Measurements from ENCODE around the gene CLPTM1.
A peak's percentile ranks its signal among the peaks of the same experiment; 100 is the strongest.

CLPTM1 gene

GRCh38 chr19:44948237-44948636, 6.9 kb upstream of the CLPTM1 start:
- no peak for DNase-seq (ENCODE audit: low read depth, low spot score)
- in situ Hi-C loops (cut with HindIII; ENCODE audit: low sequenced_read_pairs): no loop called here
- H3K4me3 ChIP-seq (ENCODE audit: low read depth, low read length): no peak overlapping the region
- TF ChIP-seq, protein P1, sequence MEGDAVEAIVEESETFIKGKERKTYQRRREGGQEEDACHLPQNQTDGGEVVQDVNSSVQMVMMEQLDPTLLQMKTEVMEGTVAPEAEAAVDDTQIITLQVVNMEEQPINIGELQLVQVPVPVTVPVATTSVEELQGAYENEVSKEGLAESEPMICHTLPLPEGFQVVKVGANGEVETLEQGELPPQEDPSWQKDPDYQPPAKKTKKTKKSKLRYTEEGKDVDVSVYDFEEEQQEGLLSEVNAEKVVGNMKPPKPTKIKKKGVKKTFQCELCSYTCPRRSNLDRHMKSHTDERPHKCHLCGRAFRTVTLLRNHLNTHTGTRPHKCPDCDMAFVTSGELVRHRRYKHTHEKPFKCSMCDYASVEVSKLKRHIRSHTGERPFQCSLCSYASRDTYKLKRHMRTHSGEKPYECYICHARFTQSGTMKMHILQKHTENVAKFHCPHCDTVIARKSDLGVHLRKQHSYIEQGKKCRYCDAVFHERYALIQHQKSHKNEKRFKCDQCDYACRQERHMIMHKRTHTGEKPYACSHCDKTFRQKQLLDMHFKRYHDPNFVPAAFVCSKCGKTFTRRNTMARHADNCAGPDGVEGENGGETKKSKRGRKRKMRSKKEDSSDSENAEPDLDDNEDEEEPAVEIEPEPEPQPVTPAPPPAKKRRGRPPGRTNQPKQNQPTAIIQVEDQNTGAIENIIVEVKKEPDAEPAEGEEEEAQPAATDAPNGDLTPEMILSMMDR (IDR thresholded peaks at IDR 0.05; ENCODE audit: low read depth, low read length): no peak

DNA sequence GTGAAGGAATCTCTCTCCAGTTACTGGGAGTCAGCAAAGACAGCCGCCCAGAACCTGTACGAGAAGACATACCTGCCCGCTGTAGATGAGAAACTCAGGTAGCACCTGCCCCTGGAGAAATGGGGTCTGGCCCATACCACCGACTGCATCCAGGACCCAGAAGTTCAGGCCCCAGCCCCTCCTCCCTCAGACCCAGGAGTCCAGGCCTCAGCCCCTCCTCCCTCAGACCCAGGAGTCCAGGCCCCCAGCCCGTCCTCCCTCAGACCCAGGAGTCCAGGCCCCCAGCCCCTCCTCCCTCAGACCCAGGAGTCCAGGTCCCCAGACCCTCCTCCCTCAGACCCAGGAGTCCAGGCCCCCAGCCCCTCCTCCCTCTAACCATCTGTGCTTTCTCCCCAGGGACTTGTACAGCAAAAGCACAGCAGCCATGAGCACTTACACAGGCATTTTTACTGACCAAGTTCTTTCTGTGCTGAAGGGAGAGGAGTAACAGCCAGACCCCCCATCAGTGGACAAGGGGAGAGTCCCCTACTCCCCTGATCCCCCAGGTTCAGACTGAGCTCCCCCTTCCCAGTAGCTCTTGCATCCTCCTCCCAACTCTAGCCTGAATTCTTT, 6.3 kb upstream of the CLPTM1 start:
- no peak for DNase-seq (ENCODE audit: low read depth, low spot score)
- in situ Hi-C loops (cut with HindIII; ENCODE audit: low sequenced_read_pairs): no loop called here
- TF ChIP-seq, protein P1 (IDR thresholded peaks at IDR 0.05; ENCODE audit: low read depth, low read length): no peak
- H3K4me3 ChIP-seq (ENCODE audit: low read depth, low read length): no peak overlapping the region

DNA sequence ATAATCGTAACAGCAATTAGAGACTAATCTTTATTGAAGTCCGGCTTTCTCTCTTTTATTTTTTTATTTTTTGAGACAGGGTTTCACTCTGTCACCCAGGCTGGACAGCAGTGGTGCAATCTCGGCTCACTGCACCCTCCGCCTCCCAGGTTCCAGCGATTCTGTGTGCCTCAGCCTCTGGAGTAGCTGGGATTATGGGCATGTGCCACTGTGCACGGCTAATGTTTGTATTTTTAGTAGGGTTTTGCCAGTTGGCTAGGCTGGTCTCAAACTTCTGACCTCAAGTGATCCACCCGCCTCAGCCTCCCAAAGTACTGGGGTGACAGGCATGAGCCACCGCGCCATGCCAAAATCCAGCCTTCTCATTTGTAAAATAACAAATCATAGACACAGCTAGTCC, 5.6 kb upstream of the CLPTM1 start:
- TF ChIP-seq, protein P1 (IDR thresholded peaks at IDR 0.05; ENCODE audit: low read depth, low read length): no peak
- no peak for DNase-seq (ENCODE audit: low read depth, low spot score)
- no peak overlapping the region for H3K4me3 ChIP-seq (ENCODE audit: low read depth, low read length)
- in situ Hi-C loops (cut with HindIII; ENCODE audit: low sequenced_read_pairs): no loop called here

DNA sequence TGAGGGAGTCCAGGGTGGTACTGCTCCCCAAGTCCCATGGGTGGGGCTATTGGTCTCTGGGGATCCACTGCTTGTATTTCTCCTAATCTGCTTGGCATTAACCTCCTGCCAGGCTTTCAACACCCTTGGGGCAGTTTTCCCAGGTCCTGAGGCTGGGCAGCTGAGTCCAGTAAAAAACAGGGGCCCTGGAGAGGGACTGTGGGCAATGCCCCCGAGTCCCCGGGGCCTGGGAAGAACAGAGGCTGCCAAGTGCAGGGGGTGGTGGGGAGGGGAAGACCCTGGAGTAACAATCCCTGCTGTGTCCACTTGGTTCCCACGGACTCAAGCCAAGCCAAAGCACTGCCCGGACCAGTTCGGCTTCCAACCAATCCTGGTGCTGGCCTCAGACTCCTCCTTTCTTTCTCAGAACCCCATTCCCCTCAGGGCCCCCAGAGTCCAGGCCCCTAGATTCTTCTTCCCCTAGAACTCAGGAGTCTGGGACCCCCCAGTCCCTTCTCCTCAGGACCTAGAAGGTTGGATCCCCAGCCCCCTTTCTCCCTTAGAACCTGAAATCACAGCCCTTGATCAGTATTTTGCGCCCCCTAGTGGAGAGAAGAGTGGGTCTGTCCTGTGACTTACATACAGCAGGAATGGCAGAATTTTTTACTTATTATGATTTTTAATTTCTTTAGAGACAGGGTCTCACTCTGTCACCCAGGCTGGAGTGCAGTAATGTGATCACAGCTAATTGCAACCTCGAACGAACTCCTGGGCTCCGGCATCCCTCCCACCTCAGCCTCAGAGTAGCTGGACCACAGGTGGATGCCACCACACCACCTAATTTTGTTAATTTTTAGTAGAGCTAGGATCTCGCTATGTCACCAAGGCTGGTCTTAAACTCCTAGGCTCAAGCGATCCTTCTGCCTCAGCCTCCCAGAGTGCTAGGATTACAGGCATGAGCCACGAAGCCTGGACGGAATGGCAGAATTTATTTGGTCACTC, 3.7 kb upstream of the CLPTM1 start:
- peak; percentile 79 for DNase-seq (ENCODE audit: low read depth, low spot score)
- in situ Hi-C loops (cut with HindIII; ENCODE audit: low sequenced_read_pairs): no loop called here
- H3K4me3 ChIP-seq (ENCODE audit: low read depth, low read length): peak overlapping the region; percentile 10
- TF ChIP-seq, protein P1 (IDR thresholded peaks at IDR 0.05; ENCODE audit: low read depth, low read length): peak; percentile 86

DNA sequence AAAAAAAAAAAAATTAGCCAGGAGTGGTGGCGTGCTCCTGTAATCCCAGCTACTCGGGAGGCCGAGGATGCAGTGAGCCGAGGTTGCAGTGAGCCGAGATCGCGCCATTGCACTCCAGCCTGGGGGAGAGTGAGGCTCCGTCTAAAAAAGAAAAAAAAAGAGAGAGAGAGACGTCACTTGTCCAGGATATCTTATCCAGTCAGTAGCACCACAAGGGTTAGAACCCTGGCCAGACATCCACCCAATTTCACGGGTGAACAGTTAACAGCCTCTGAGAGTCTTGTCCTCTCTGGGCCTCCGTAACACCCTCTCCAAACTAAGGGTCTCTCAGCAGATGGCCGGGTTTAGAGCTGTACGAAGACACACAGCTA, 917 bp upstream of the CLPTM1 start:
- peak overlapping the region; percentile 87 for H3K4me3 ChIP-seq (ENCODE audit: low read depth, low read length)
- TF ChIP-seq, protein P1 (IDR thresholded peaks at IDR 0.05; ENCODE audit: low read depth, low read length): no peak
- in situ Hi-C loops (cut with HindIII; ENCODE audit: low sequenced_read_pairs): no loop called here
- DNase-seq (ENCODE audit: low read depth, low spot score): no peak

- H3K4me3 ChIP-seq (ENCODE audit: low read depth, low read length): peak overlapping the region; percentile 87
- in situ Hi-C loops (cut with HindIII; ENCODE audit: low sequenced_read_pairs): no loop called here
- DNase-seq (ENCODE audit: low read depth, low spot score): no peak
- TF ChIP-seq, protein P1 (IDR thresholded peaks at IDR 0.05; ENCODE audit: low read depth, low read length): no peak
Measured at GRCh38 chr19:44955505-44956439, 592 bp downstream of the CLPTM1 start.

Data from astrocyte of the spinal cord (primary cell).